ENCODE measurements around the gene CDK11B. TPM values are rescaled to one million over a fixed set of nuclear protein-coding genes. Genes with fewer than 3 reads are reported as not detected.

The CDK11B gene
- total and polyA plus RNA-seq, 2 of the 8 experiments (the other 6 are each of a cell fraction or from before 2014, with no cell fraction given), result 11.1 to 31.9 TPM

DNA sequence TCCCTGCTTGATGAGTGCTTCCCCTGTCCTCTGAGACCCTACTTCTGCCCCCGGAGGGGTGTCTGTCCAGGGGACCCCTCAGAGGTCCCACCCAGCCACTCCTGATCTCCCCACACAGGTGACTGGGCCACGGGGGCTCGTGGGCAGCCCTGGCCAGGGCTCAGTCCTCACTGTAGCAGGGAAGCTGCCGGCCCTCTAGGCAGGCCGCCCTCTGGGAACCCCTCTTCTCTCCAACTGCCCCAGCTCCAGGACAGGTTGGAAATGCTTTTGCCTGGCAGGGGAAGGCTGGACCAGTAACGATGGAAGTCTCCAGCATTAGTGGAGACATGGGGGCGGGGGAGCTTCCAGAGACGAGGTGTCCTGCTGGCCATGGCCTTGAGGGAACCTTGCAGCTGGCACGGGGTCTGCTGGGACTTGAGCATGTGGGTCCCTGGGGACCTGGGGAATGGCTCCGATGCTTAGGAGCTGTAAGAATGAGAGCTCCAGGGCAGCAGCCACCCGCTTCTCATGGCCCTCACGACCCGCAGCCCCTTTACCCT, 55.8 kb downstream of the CDK11B start (continued):
- TF ChIP-seq, protein P1, sequence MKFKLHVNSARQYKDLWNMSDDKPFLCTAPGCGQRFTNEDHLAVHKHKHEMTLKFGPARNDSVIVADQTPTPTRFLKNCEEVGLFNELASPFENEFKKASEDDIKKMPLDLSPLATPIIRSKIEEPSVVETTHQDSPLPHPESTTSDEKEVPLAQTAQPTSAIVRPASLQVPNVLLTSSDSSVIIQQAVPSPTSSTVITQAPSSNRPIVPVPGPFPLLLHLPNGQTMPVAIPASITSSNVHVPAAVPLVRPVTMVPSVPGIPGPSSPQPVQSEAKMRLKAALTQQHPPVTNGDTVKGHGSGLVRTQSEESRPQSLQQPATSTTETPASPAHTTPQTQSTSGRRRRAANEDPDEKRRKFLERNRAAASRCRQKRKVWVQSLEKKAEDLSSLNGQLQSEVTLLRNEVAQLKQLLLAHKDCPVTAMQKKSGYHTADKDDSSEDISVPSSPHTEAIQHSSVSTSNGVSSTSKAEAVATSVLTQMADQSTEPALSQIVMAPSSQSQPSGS (IDR thresholded peaks at IDR 0.05; ENCODE audit: low read length), result no peak
- TF ChIP-seq POU5F1 (IDR thresholded peaks at IDR 0.05; ENCODE audit: low read depth, low read length) (no peak), JUND (IDR thresholded peaks at IDR 0.05; ENCODE audit: low read length) (no peak), SIRT6 (IDR thresholded peaks at IDR 0.05; ENCODE audit: low read length) (no peak)
- TF ChIP-seq, protein P2, sequence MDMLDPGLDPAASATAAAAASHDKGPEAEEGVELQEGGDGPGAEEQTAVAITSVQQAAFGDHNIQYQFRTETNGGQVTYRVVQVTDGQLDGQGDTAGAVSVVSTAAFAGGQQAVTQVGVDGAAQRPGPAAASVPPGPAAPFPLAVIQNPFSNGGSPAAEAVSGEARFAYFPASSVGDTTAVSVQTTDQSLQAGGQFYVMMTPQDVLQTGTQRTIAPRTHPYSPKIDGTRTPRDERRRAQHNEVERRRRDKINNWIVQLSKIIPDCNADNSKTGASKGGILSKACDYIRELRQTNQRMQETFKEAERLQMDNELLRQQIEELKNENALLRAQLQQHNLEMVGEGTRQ (IDR thresholded peaks at IDR 0.05; ENCODE audit: low read length), result no peak
